ENCODE results near the gene PBRM1. TPM values are rescaled to one million over a fixed set of nuclear protein-coding genes. Genes with fewer than 3 reads are reported as not detected.

The PBRM1 gene
- total RNA-seq, 2 donors from 2014 or later, result 73.4 to 78.5 TPM

DNA sequence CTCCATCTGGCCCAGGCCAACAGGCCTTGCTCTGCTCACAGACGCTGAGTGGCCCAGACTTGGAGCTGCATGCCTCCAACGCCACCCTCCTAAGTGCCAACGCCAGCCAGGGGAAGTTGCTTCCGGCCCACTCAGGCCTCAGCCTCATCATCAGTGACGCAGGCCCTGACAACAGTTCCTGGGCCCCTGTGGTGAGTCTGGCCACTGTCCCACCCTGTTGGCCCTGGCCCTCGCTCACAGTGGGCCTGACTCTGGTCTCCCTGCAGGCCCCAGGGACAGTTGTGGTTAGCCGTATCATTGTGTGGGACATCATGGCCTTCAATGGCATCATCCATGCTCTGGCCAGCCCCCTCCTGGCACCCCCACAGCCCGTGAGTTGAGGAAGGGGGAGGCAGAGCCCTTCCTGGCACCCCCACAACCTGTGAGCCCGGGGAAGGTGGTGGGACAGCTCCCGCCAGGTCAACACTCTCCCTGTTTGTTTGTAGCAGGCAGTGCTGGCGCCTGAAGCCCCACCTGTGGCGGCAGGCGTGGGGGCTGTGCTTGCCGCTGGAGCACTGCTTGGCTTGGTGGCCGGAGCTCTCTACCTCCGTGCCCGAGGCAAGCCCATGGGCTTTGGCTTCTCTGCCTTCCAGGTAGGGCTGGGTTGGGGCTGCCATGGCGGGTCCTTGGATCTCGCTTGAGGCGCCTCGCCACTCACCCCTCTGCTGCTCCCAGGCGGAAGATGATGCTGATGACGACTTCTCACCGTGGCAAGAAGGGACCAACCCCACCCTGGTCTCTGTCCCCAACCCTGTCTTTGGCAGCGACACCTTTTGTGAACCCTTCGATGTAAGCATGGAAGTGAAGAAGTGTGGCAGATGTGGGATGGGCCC, 162.1 kb downstream of the PBRM1 start:
- Mint-ChIP-seq H3K4me1 (no peaks in the 10 kb centered on the region), H3K27ac (no peak overlapping the region), H3K4me3 (no peak overlapping the region), H3K36me3 (ENCODE audit: low read depth) (peaks cover 27% of the 10 kb centered on the region), H3K27me3 (ENCODE audit: insufficient read depth) (no peaks in the 10 kb centered on the region), H3K9me3 (no peaks in the 10 kb centered on the region)
- Histone ChIP-seq H3K4me1 (ENCODE audit: control insufficient read depth, insufficient read depth, low read length) (no peaks in the 10 kb centered on the region), H3K27ac (ENCODE audit: low read depth, low read length) (no peak overlapping the region), H3K27me3 (ENCODE audit: control insufficient read depth, insufficient read depth, low read length, poor library complexity, severe bottlenecking) (no peaks in the 10 kb centered on the region), H3K9ac (ENCODE audit: extremely low read depth, low read length, poor library complexity, severe bottlenecking) (no peak overlapping the region), H3K36me3 (ENCODE audit: control insufficient read depth, insufficient read depth, low read length) (peaks cover 39% of the 10 kb centered on the region), H3K9me3 (ENCODE audit: control insufficient read depth, low read length) (no peaks in the 10 kb centered on the region), H3K4me3 (ENCODE audit: low read length) (no peak overlapping the region)
- TF ChIP-seq CTCF (conservative IDR thresholded peaks at IDR 0.05), result no peak
- no peak for DNase-seq
- WGBS, 2 experiments (ENCODE audit: insufficient coverage in 1 of 2, insufficient read length in 1 of 2), result 94 to 98% methylated on average over 15 to 26 of the region's 26 CpGs

DNA sequence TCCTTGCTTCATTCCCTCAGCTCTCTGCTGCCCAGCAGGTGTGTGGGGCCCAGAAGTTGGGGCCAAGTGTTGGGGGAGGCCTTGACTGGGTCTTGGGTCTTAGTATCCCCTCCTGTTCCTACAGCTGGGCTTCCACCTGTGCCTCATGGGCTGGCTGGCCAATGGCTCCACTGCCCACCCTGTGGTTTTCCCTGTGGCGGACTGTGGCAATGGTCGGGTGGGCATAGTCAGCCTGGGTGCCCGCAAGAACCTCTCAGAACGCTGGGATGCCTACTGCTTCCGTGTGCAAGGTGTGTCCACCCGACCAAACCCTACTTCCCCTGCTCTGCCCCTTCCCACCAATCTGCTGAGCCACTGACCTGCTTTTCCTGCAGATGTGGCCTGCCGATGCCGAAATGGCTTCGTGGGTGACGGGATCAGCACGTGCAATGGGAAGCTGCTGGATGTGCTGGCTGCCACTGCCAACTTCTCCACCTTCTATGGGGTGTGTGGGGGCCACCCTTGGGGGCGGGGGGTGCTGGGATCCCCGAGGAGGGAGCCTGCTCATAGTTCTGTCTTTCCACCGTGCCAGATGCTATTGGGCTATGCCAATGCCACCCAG, 163.0 kb downstream of the PBRM1 start:
- Mint-ChIP-seq H3K27ac (no peak overlapping the region), H3K4me3 (no peak overlapping the region)
- no peak for DNase-seq

More for the DNA sequence above, 163.0 kb downstream of the PBRM1 start:
- no peak overlapping the region for H3K27ac ChIP-seq (ENCODE audit: low read depth, low read length)
- no peak overlapping the region for H3K4me3 ChIP-seq (ENCODE audit: low read length)
- Mint-ChIP-seq H3K9me3 (no peaks in the 10 kb centered on the region), H3K4me1 (no peaks in the 10 kb centered on the region), H3K36me3 (ENCODE audit: low read depth) (peaks cover 23% of the 10 kb centered on the region), H3K27me3 (ENCODE audit: insufficient read depth) (peaks cover 6% of the 10 kb centered on the region)
- H3K36me3 ChIP-seq (ENCODE audit: control insufficient read depth, insufficient read depth, low read length), result peaks cover 32% of the 10 kb centered on the region
- H3K4me1 ChIP-seq (ENCODE audit: control insufficient read depth, insufficient read depth, low read length), result no peaks in the 10 kb centered on the region
- H3K27me3 ChIP-seq (ENCODE audit: control insufficient read depth, insufficient read depth, low read length, poor library complexity, severe bottlenecking), result no peaks in the 10 kb centered on the region
- H3K9ac ChIP-seq (ENCODE audit: extremely low read depth, low read length, poor library complexity, severe bottlenecking), result no peak overlapping the region
- WGBS, 2 experiments (ENCODE audit: insufficient coverage in 1 of 2, insufficient read length in 1 of 2), result 95% methylated on average over 9 to 14 of the region's 14 CpGs
- no peak for TF ChIP-seq CTCF (conservative IDR thresholded peaks at IDR 0.05)
- H3K9me3 ChIP-seq (ENCODE audit: control insufficient read depth, low read length), result no peaks in the 10 kb centered on the region

All from endodermal cell (in vitro differentiated cells).